SK-N-SH (cell line): Measurements from ENCODE around the gene BCAR3. TPM values are rescaled to one million over a fixed set of nuclear protein-coding genes. Genes with fewer than 3 reads are reported as not detected.
A peak's percentile ranks its signal among the peaks of the same experiment; 100 is the strongest.

ENCODE experiments used
- CTCF ChIA-PET: fragments of 300-600, 350-600 bp; formaldehyde crosslinking; extraction: SDS; loops from one replicate; lab custom pipeline; 2021; lab: Yijun Ruan, JAX
- POLR2A ChIA-PET: fragments of 350-600 bp; sonication (Branson Sonifier 250); formaldehyde crosslinking; extraction: SDS; loops from one replicate; lab custom pipeline; 2020; ENCODE audit warnings: antibody characterized with exemption, inconsistent platforms; lab: Yijun Ruan, JAX
- DNase-seq: peaks from one replicate; pipeline ENCODE4 v3.0.0; 2012
- H2AFZ ChIP-seq: fragments of 200-600 bp; sonication (generic); 2 replicates; pipeline ENCODE4 v1.8.1; 2016; ENCODE audit warnings: antibody characterized with exemption, mild to moderate bottlenecking, low read depth
- H3F3A ChIP-seq: fragments of 200-600 bp; sonication (generic); replicated peaks from 2 replicates; pipeline ENCODE3; 2016; ENCODE audit warnings: antibody characterized with exemption, mild to moderate bottlenecking; ENCODE audit not compliant: insufficient read depth
- H3K27ac ChIP-seq, 2 experiments: fragments of 200-500 bp in 1 of 2; fragments of 200-600 bp in 1 of 2; sonication (Bioruptor generic) in 1 of 2; sonication (generic), shearing (Covaris generic) in 1 of 2; 2 replicates each; pipeline versions ENCODE4 v1.5.1 to v1.6.1; 2014 to 2016; ENCODE audit warnings: low read depth in 2 of 2, inconsistent platforms in 1 of 2, low read length in 1 of 2, mild to moderate bottlenecking in 1 of 2, mixed read lengths in 1 of 2
- H3K27me3 ChIP-seq: fragments of 200-600 bp; sonication (generic), shearing (Covaris generic); 2 replicates; pipeline ENCODE4 v1.6.1; 2016; ENCODE audit warnings: mixed run types; ENCODE audit not compliant: insufficient read depth
- H3K36me3 ChIP-seq, 2 experiments: fragments of 200-500 bp in 1 of 2; fragments of 200-600 bp in 1 of 2; sonication (Bioruptor generic) in 1 of 2; sonication (generic) in 1 of 2; replicated peaks in 1 of 2; 2 replicates each; pipeline versions ENCODE3 to v1.5.1; 2014 to 2016; ENCODE audit warnings: low read length in 1 of 2, mild to moderate bottlenecking in 1 of 2; ENCODE audit not compliant: insufficient read depth in 2 of 2, control insufficient read depth in 1 of 2
- H3K4me1 ChIP-seq, 2 experiments: fragments of 200-500 bp in 1 of 2; fragments of 200-600 bp in 1 of 2; sonication (Bioruptor generic) in 1 of 2; sonication (generic), shearing (Covaris generic) in 1 of 2; 2 replicates each; pipeline versions ENCODE4 v1.5.1 to v1.6.1; 2014 to 2016; ENCODE audit warnings: low read depth in 1 of 2, low read length in 1 of 2, mixed run types in 1 of 2; ENCODE audit not compliant: insufficient read depth in 2 of 2, control insufficient read depth in 1 of 2
- H3K4me2 ChIP-seq: fragments of 200-600 bp; sonication (generic), shearing (Covaris generic); 2 replicates; pipeline ENCODE4 v1.6.1; 2017; ENCODE audit warnings: mixed run types
- H3K4me3 ChIP-seq, 2 experiments: fragments of 200-500 bp in 1 of 2; fragments of 200-600 bp in 1 of 2; sonication (Bioruptor generic) in 1 of 2; sonication (generic), shearing (Covaris generic) in 1 of 2; 2 replicates each; pipeline versions ENCODE4 v1.5.1 to v1.8.1; 2014 to 2016; ENCODE audit warnings: low read depth in 2 of 2, inconsistent platforms in 1 of 2, low read length in 1 of 2, mild to moderate bottlenecking in 1 of 2, mixed read lengths in 1 of 2, moderate library complexity in 1 of 2
- H3K79me2 ChIP-seq: fragments of 200-600 bp; sonication (generic); 2 replicates; pipeline ENCODE4 v1.8.1; 2017; ENCODE audit warnings: mild to moderate bottlenecking; ENCODE audit not compliant: insufficient read depth
- H3K9ac ChIP-seq: fragments of 200-600 bp; sonication (generic); 2 replicates; pipeline ENCODE4 v1.6.1; 2017; ENCODE audit warnings: mixed run types
- H3K9me2 ChIP-seq: fragments of 200-600 bp; sonication (generic); 2 replicates; pipeline ENCODE4 v1.6.1; 2017; ENCODE audit warnings: mixed run types
- H3K9me3 ChIP-seq: fragments of 200-600 bp; sonication (generic); 2 replicates; pipeline ENCODE4 v1.6.1; 2017; ENCODE audit warnings: mixed run types, mild to moderate bottlenecking, moderate library complexity
- H4K20me1 ChIP-seq: fragments of 200-600 bp; sonication (generic); 2 replicates; pipeline ENCODE4 v1.6.1; 2017; ENCODE audit warnings: mild to moderate bottlenecking, mixed run types; ENCODE audit not compliant: insufficient read depth
- CHD2 ChIP-seq: fragments of 150-350 bp; IDR thresholded peaks from 2 replicates; pipeline ENCODE4 v1.6.1; 2018; ENCODE audit warnings: low read length; ENCODE audit not compliant: partially characterized antibody
- ELF1 ChIP-seq: IDR thresholded peaks from 2 replicates; pipeline ENCODE4 v1.4.0; 2012
- EP300 ChIP-seq, 2 experiments: IDR thresholded peaks; 2 replicates each; pipeline versions ENCODE4 v1.4.0 to v1.6.1; 2012; ENCODE audit warnings: borderline replicate concordance in 1 of 2, low read depth in 1 of 2, low read length in 1 of 2
- FOSL2 ChIP-seq: IDR thresholded peaks from 2 replicates; pipeline ENCODE4 v1.4.0; 2012; ENCODE audit warnings: low read depth, mild to moderate bottlenecking, moderate library complexity, borderline replicate concordance
- GABPA ChIP-seq: IDR thresholded peaks from 2 replicates; pipeline ENCODE4 v1.4.0; 2012; ENCODE audit warnings: low read depth, mild to moderate bottlenecking
- JUND ChIP-seq: IDR thresholded peaks from 2 replicates; pipeline ENCODE4 v1.4.0; 2012
- NFIC ChIP-seq: IDR thresholded peaks from 2 replicates; pipeline ENCODE4 v1.4.0; 2012; ENCODE audit warnings: borderline replicate concordance
- RAD21 ChIP-seq: IDR thresholded peaks from 2 replicates; pipeline ENCODE4 v1.6.1; 2012; ENCODE audit warnings: mild to moderate bottlenecking, low read length
- RFX5 ChIP-seq: IDR thresholded peaks from 2 replicates; pipeline ENCODE4 v1.6.1; 2012; ENCODE audit warnings: mild to moderate bottlenecking, improper control_type of control experiment, low read length
- RXRA ChIP-seq: IDR thresholded peaks from 2 replicates; pipeline ENCODE4 v1.4.0; 2012; ENCODE audit warnings: low read depth, mild to moderate bottlenecking, borderline replicate concordance
- SMC3 ChIP-seq: IDR thresholded peaks from 2 replicates; pipeline ENCODE4 v1.6.1; 2012; ENCODE audit warnings: low read depth, low read length, improper control_type of control experiment
- TAF1 ChIP-seq: IDR thresholded peaks from 2 replicates; pipeline ENCODE4 v1.6.1; 2012; ENCODE audit warnings: low read depth, mild to moderate bottlenecking, low read length, moderate library complexity, borderline replicate concordance
- TCF12 ChIP-seq: IDR thresholded peaks from 2 replicates; pipeline ENCODE4 v1.4.0; 2012
- TEAD4 ChIP-seq: IDR thresholded peaks from 2 replicates; pipeline ENCODE4 v1.4.0; 2012; ENCODE audit warnings: mild to moderate bottlenecking, borderline replicate concordance; ENCODE audit not compliant: insufficient read depth
- YY1 ChIP-seq: IDR thresholded peaks from 2 replicates; pipeline ENCODE4 v1.4.0; 2012; ENCODE audit warnings: low read depth, mild to moderate bottlenecking
- WGBS: methylation state at CpG from one replicate; pipeline ENCODE4 v1.1.6; 2017; ENCODE audit warnings: low lambda C conversion rate; 5-methylcytosine and 5-hydroxymethylcytosine counted together
- polyA plus RNA-seq, 3 experiments: library from polyadenylated mRNA; depleted of rRNA; stranded (reverse); fragments of >200 nt; gene quantifications; 2 replicates each; pipeline ENCODE4 v1.2.3, GENCODE V29; 2012
- TF ChIP-seq, protein P1 (sequence below): fragments of 150-350 bp; IDR thresholded peaks from 2 replicates; pipeline ENCODE4 v1.6.1; 2016; ENCODE audit warnings: mild to moderate bottlenecking, low read depth, low read length
- TF ChIP-seq, protein P2 (sequence below): IDR thresholded peaks from 2 replicates; pipeline ENCODE4; 2012
- TF ChIP-seq, protein P3 (sequence below): fragments of 200-600 bp; sonication (generic); IDR thresholded peaks from 2 replicates; pipeline ENCODE4 v1.6.1; 2017; ENCODE audit warnings: antibody characterized with exemption, mild to moderate bottlenecking, moderate library complexity

Gene BCAR3
- polyA plus RNA-seq, 1 of the 3 experiments (the other 2 are of a cell fraction), result 58.4 TPM

DNA sequence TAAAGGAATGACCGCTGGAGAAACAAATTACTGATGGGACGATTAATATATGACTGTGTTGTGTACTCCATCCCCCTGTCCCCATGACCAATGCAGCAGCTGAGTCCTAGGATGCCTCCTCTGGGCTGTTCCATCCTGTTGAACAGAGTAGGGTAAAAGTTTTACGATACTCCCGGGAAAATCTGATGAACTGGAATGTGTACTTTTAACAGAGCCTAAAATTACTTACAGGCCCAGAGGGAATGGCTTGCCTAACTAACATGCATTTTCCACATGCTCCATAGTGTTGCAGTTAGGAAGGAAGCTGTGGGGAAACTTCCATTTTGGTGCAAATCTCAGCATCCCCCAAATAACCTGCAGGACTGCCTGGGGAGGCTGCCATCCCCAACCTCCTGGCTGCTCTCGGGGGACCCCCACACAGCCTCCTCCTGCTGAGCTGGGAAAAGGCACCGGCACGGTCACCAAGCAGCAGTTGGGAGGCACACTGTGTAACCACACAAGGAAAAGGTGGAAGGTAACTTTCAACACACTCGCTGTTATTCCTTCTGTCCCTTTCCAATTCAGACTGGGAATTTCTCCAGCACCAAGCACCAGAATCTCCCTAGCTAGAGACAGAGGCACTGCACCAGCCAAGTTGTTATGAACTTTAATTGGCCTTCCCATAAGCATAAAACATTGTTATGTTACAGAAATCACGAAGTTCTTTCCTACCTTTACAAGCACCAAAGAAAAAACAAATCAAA lies 97.2 kb downstream of the BCAR3 start:
- Histone ChIP-seq H3K4me1 (peaks cover 15 to 18% of the 10 kb centered on the region in 2 experiments; a peak in 3 of 4 replicates), H3K27ac (peak overlapping the region in 1 of 2 experiments; percentile 28; a peak in 1 of 4 replicates), H3K4me2 (no peak overlapping the region), H2AFZ (no peak overlapping the region), H3K9me2 (no peaks in the 10 kb centered on the region), H4K20me1 (peaks cover 27% of the 10 kb centered on the region), H3K9ac (no peak overlapping the region), H3K9me3 (no peaks in the 10 kb centered on the region), H3K27me3 (no peaks in the 10 kb centered on the region), H3F3A (peaks cover 41% of the 10 kb centered on the region), H3K36me3 (peaks cover 53 to 65% of the 10 kb centered on the region in 2 experiments), H3K79me2 (peaks cover 93% of the 10 kb centered on the region), H3K4me3 (no peak overlapping the region)
- ChIA-PET CTCF (interaction anchor here (0.8 to 0.9 kb wide), 2 partner anchors 136 to 230 kb away, joined by 3 read pairs; no protein-coding TSS in a partner anchor), POLR2A (no interaction called here)
- TF ChIP-seq SMC3, result no peak
- TF ChIP-seq RFX5, result no peak
- TF ChIP-seq TAF1, result no peak
- TF ChIP-seq YY1, result no peak
- no peak for TF ChIP-seq FOSL2
- TF ChIP-seq NFIC, result no peak
- TF ChIP-seq CHD2, result no peak
- TF ChIP-seq, protein P1, sequence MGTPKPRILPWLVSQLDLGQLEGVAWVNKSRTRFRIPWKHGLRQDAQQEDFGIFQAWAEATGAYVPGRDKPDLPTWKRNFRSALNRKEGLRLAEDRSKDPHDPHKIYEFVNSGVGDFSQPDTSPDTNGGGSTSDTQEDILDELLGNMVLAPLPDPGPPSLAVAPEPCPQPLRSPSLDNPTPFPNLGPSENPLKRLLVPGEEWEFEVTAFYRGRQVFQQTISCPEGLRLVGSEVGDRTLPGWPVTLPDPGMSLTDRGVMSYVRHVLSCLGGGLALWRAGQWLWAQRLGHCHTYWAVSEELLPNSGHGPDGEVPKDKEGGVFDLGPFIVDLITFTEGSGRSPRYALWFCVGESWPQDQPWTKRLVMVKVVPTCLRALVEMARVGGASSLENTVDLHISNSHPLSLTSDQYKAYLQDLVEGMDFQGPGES, result no peak
- no peak for TF ChIP-seq JUND
- TF ChIP-seq, protein P2, sequence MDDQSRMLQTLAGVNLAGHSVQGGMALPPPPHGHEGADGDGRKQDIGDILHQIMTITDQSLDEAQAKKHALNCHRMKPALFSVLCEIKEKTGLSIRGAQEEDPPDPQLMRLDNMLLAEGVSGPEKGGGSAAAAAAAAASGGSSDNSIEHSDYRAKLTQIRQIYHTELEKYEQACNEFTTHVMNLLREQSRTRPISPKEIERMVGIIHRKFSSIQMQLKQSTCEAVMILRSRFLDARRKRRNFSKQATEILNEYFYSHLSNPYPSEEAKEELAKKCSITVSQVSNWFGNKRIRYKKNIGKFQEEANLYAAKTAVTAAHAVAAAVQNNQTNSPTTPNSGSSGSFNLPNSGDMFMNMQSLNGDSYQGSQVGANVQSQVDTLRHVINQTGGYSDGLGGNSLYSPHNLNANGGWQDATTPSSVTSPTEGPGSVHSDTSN, result no peak
- no peak for TF ChIP-seq TCF12
- no peak for TF ChIP-seq EP300 (IDR thresholded peaks at IDR 0.05; ENCODE audit: borderline replicate concordance in 1 of 2, low read depth in 1 of 2, low read length in 1 of 2)
- no peak for TF ChIP-seq RAD21
- TF ChIP-seq, protein P3, sequence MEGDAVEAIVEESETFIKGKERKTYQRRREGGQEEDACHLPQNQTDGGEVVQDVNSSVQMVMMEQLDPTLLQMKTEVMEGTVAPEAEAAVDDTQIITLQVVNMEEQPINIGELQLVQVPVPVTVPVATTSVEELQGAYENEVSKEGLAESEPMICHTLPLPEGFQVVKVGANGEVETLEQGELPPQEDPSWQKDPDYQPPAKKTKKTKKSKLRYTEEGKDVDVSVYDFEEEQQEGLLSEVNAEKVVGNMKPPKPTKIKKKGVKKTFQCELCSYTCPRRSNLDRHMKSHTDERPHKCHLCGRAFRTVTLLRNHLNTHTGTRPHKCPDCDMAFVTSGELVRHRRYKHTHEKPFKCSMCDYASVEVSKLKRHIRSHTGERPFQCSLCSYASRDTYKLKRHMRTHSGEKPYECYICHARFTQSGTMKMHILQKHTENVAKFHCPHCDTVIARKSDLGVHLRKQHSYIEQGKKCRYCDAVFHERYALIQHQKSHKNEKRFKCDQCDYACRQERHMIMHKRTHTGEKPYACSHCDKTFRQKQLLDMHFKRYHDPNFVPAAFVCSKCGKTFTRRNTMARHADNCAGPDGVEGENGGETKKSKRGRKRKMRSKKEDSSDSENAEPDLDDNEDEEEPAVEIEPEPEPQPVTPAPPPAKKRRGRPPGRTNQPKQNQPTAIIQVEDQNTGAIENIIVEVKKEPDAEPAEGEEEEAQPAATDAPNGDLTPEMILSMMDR, result no peak
- TF ChIP-seq RXRA, result no peak
- no peak for TF ChIP-seq GABPA
- no peak for TF ChIP-seq TEAD4
- no peak for TF ChIP-seq ELF1
- no peak for DNase-seq
- WGBS, result 77% methylated on average over 9 of the region's 9 CpGs
